Measurements from ENCODE around the gene SLC49A4.

Gene SLC49A4

DNA sequence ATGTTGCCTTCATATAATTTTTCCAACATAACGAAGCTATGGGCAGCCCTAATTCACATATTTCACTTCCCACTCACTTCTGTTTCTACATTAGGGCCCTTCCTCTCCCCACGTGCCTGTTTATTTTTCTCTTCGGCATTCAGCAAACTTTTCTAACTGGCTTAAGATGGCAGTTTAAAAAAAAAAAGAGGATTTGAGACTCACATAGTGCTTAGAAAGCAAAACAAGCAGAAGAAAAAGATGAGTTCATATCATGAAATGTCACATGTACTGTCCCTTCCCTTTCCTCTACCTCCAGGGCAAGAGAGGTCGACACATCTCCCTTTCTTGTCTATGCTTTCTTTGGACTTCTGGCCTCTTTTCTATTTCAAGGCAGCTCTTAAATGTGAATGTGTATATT lies 30.6 kb downstream of the SLC49A4 start:
- Histone ChIP-seq H3K9me2 (replicated peaks; ENCODE audit: insufficient read depth, low read length) (no peaks in the 10 kb centered on the region), H3K27me3 (ENCODE audit: low read length) (no peaks in the 10 kb centered on the region), H3K27ac (ENCODE audit: low read depth, low read length) (no peak overlapping the region), H3K36me3 (ENCODE audit: low read length) (no peaks in the 10 kb centered on the region), H3K79me2 (ENCODE audit: insufficient read depth, low read length) (no peaks in the 10 kb centered on the region), H3F3A (ENCODE audit: insufficient read depth) (no peaks in the 10 kb centered on the region), H4K20me1 (ENCODE audit: low read depth, low read length) (no peaks in the 10 kb centered on the region), H3K4me3 (ENCODE audit: insufficient read depth, low read length, poor library complexity, severe bottlenecking) (no peak overlapping the region), H3K9me3 (ENCODE audit: insufficient read depth, low read length) (no peaks in the 10 kb centered on the region), H3K4me2 (ENCODE audit: low read depth, low read length, poor library complexity, severe bottlenecking) (no peak overlapping the region), H3K9ac (ENCODE audit: low read length) (no peak overlapping the region), H2AFZ (ENCODE audit: low read depth, low read length, severe bottlenecking) (no peak overlapping the region)
- TF ChIP-seq CTCF (IDR thresholded peaks at IDR 0.05; ENCODE audit: insufficient read depth, low read length, poor library complexity, severe bottlenecking), result no peak
- no peak for TF ChIP-seq EZH2phosphoT487 (conservative IDR thresholded peaks at IDR 0.05; ENCODE audit: low read length)

DNA sequence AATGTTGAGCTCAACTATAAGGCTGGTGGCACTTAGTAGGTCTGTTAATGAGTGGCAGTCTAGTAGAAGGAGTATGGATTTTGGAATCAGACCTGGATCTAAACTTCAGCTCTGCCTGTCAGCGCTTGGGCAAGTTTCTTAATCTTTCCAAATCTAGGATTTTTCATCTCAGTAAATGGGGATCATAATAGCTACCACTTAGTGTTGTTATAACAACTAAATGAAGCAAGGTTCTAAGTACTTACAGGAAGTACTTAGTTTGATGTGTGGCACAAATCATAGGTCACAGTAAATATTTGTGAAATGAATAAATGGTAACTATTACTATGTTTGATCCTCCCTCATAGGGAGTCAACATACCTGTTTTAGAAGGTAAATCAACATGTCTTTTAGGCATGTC lies 31.4 kb downstream of the SLC49A4 start:
- Histone ChIP-seq H3K79me2 (ENCODE audit: insufficient read depth, low read length) (no peaks in the 10 kb centered on the region), H4K20me1 (ENCODE audit: low read depth, low read length) (no peaks in the 10 kb centered on the region), H3K27me3 (ENCODE audit: low read length) (no peaks in the 10 kb centered on the region), H3K9me2 (replicated peaks; ENCODE audit: insufficient read depth, low read length) (no peaks in the 10 kb centered on the region), H2AFZ (ENCODE audit: low read depth, low read length, severe bottlenecking) (no peak overlapping the region), H3K9me3 (ENCODE audit: insufficient read depth, low read length) (no peaks in the 10 kb centered on the region), H3F3A (ENCODE audit: insufficient read depth) (no peaks in the 10 kb centered on the region), H3K36me3 (ENCODE audit: low read length) (no peaks in the 10 kb centered on the region), H3K4me2 (ENCODE audit: low read depth, low read length, poor library complexity, severe bottlenecking) (no peak overlapping the region), H3K9ac (ENCODE audit: low read length) (no peak overlapping the region), H3K27ac (ENCODE audit: low read depth, low read length) (no peak overlapping the region), H3K4me3 (ENCODE audit: insufficient read depth, low read length, poor library complexity, severe bottlenecking) (no peak overlapping the region)
- TF ChIP-seq CTCF (IDR thresholded peaks at IDR 0.05; ENCODE audit: insufficient read depth, low read length, poor library complexity, severe bottlenecking) (no peak), EZH2phosphoT487 (conservative IDR thresholded peaks at IDR 0.05; ENCODE audit: low read length) (no peak)

DNA sequence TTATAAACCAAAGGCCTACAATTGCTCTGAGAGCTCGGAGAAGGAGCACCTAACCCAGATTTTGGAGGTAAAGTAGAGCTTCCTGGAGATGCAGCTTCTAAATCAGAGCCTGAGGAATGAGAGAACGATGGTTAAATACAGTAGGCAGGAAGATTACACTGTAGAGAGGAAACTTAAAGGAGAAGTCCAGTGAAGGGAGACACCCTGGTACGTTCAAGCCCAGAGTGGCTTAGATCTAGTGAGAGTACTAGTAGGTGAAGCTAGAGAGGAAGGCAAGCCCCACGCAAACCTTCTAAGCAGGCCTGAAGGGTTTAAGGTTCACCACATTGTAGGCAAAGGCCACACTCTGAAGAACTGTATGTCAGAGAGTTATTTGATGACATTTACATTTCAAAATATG lies 33.4 kb downstream of the SLC49A4 start:
- H3K4me2 ChIP-seq (ENCODE audit: low read depth, low read length, poor library complexity, severe bottlenecking), result no peak overlapping the region
- no peak overlapping the region for H2AFZ ChIP-seq (ENCODE audit: low read depth, low read length, severe bottlenecking)
- H3K4me3 ChIP-seq (ENCODE audit: insufficient read depth, low read length, poor library complexity, severe bottlenecking), result no peak overlapping the region
- H3F3A ChIP-seq (ENCODE audit: insufficient read depth), result no peaks in the 10 kb centered on the region
- TF ChIP-seq CTCF (IDR thresholded peaks at IDR 0.05; ENCODE audit: insufficient read depth, low read length, poor library complexity, severe bottlenecking), result no peak
- no peak for TF ChIP-seq EZH2phosphoT487 (conservative IDR thresholded peaks at IDR 0.05; ENCODE audit: low read length)
- no peaks in the 10 kb centered on the region for H3K27me3 ChIP-seq (ENCODE audit: low read length)
- H3K9me3 ChIP-seq (ENCODE audit: insufficient read depth, low read length), result no peaks in the 10 kb centered on the region
- no peaks in the 10 kb centered on the region for H4K20me1 ChIP-seq (ENCODE audit: low read depth, low read length)
- H3K9me2 ChIP-seq (replicated peaks; ENCODE audit: insufficient read depth, low read length), result no peaks in the 10 kb centered on the region
- no peak overlapping the region for H3K27ac ChIP-seq (ENCODE audit: low read depth, low read length)
- no peaks in the 10 kb centered on the region for H3K79me2 ChIP-seq (ENCODE audit: insufficient read depth, low read length)
- no peaks in the 10 kb centered on the region for H3K36me3 ChIP-seq (ENCODE audit: low read length)
- H3K9ac ChIP-seq (ENCODE audit: low read length), result no peak overlapping the region

GRCh38 chr3:122835590-122835989 lies 40.7 kb downstream of the SLC49A4 start:
- H3K27ac ChIP-seq (ENCODE audit: low read depth, low read length), result no peak overlapping the region
- H3K9ac ChIP-seq (ENCODE audit: low read length), result no peak overlapping the region
- H3K27me3 ChIP-seq (ENCODE audit: low read length), result no peaks in the 10 kb centered on the region
- no peaks in the 10 kb centered on the region for H3K36me3 ChIP-seq (ENCODE audit: low read length)
- H3F3A ChIP-seq (ENCODE audit: insufficient read depth), result no peaks in the 10 kb centered on the region
- no peaks in the 10 kb centered on the region for H4K20me1 ChIP-seq (ENCODE audit: low read depth, low read length)
- no peaks in the 10 kb centered on the region for H3K9me3 ChIP-seq (ENCODE audit: insufficient read depth, low read length)
- TF ChIP-seq EZH2phosphoT487 (conservative IDR thresholded peaks at IDR 0.05; ENCODE audit: low read length) (no peak), CTCF (IDR thresholded peaks at IDR 0.05; ENCODE audit: insufficient read depth, low read length, poor library complexity, severe bottlenecking) (no peak)
- H3K79me2 ChIP-seq (ENCODE audit: insufficient read depth, low read length), result no peaks in the 10 kb centered on the region
- no peaks in the 10 kb centered on the region for H3K9me2 ChIP-seq (replicated peaks; ENCODE audit: insufficient read depth, low read length)
- H3K4me2 ChIP-seq (ENCODE audit: low read depth, low read length, poor library complexity, severe bottlenecking), result no peak overlapping the region
- H2AFZ ChIP-seq (ENCODE audit: low read depth, low read length, severe bottlenecking), result no peak overlapping the region
- no peak overlapping the region for H3K4me3 ChIP-seq (ENCODE audit: insufficient read depth, low read length, poor library complexity, severe bottlenecking)

Data from SU-DHL-6 (cell line).